GM12878 (cell line): ENCODE results near the gene ATP6V1A. TPM values are rescaled to one million over a fixed set of nuclear protein-coding genes. Genes with fewer than 3 reads are reported as not detected.

Experiments
- EGR1 ChIP-seq, 2 experiments: IDR thresholded peaks; 1 replicate in 1 of 2; 2 replicates in 1 of 2; pipeline ENCODE4 v1.6.1; 2011 to 2012; ENCODE audit warnings: low read depth in 2 of 2, low read length in 2 of 2, borderline replicate concordance in 1 of 2, mild to moderate bottlenecking in 1 of 2, moderate library complexity in 1 of 2
- ELK1 ChIP-seq: IDR thresholded peaks from 2 replicates; pipeline ENCODE4 v1.6.1; 2012; ENCODE audit warnings: low read depth, low read length, improper control_type of control experiment
- ESRRA ChIP-seq: IDR thresholded peaks from 2 replicates; pipeline ENCODE4 v1.6.1; 2012; ENCODE audit warnings: mild to moderate bottlenecking, low read length, improper control_type of control experiment
- HCFC1 ChIP-seq: fragments of 150-350 bp; IDR thresholded peaks from 2 replicates; pipeline ENCODE4 v1.6.1; 2014; ENCODE audit warnings: low read length
- HDAC2 ChIP-seq: fragments of 200-600 bp; sonication (generic); IDR thresholded peaks from 2 replicates; pipeline ENCODE4 v1.6.1; 2017
- NKRF ChIP-seq: fragments of 450-650 bp; conservative IDR thresholded peaks from 2 replicates; pipeline ENCODE4 v1.6.1; 2017; ENCODE audit warnings: mild to moderate bottlenecking, moderate library complexity
- NR2C1 ChIP-seq: fragments of 450-650 bp; IDR thresholded peaks from 2 replicates; pipeline ENCODE4 v1.6.1; 2017; ENCODE audit warnings: antibody characterized with exemption, mild to moderate bottlenecking, moderate library complexity
- PML ChIP-seq: IDR thresholded peaks from 2 replicates; pipeline ENCODE4 v1.6.1; 2012; ENCODE audit warnings: low read length, inconsistent platforms
- RCOR1 ChIP-seq: conservative IDR thresholded peaks from 2 replicates; pipeline ENCODE4 v1.6.1; 2012; ENCODE audit warnings: low read depth, low read length, improper control_type of control experiment
- RUNX3 ChIP-seq: IDR thresholded peaks from 2 replicates; pipeline ENCODE4 v1.6.1; 2012; ENCODE audit warnings: low read length, inconsistent platforms
- TCF7 ChIP-seq: IDR thresholded peaks from 2 replicates; pipeline ENCODE4 v1.6.1; 2014; ENCODE audit warnings: antibody characterized with exemption, borderline replicate concordance
- USF2 ChIP-seq: IDR thresholded peaks from 2 replicates; pipeline ENCODE4 v1.6.1; 2011; ENCODE audit warnings: low read depth, low read length, improper control_type of control experiment, borderline replicate concordance
- polyA plus RNA-seq, 11 experiments: library from polyadenylated mRNA; depleted of rRNA in 4 of 11; unstranded in 6 of 11; stranded (reverse) in 5 of 11; fragments of >200 nt; fragmentation: Nextera tagmentation in 4 of 11; fragmentation: Illumina TruSeq in 1 of 11; extraction: Ambion mirVana in 4 of 11; extraction: Trizol in 1 of 11; gene quantifications; 1 replicate in 1 of 11; 2 replicates in 10 of 11; pipeline versions ENCODE4 v1.2.1 to v1.2.3, GENCODE V29; 2011 to 2016; ENCODE audit warnings: inconsistent platforms in 2 of 11, missing spikeins in 2 of 11, low read depth in 1 of 11
- total RNA-seq, 4 experiments: library from RNA; depleted of rRNA in 3 of 4; stranded (reverse); fragments of >200 nt in 3 of 4; fragmentation: Illumina TruSeq in 1 of 4; extraction: Trizol in 1 of 4; gene quantifications; 2 replicates each; pipeline versions ENCODE4 v1.2.1 to v1.2.3, GENCODE V29; 2013 to 2021
- TF ChIP-seq, protein P1 (sequence below): IDR thresholded peaks from 2 replicates; pipeline ENCODE4 v1.6.1; 2012; ENCODE audit warnings: low read depth, low read length, improper control_type of control experiment
- TF ChIP-seq, protein P2 (sequence below): IDR thresholded peaks from 2 replicates; pipeline ENCODE4 v1.6.1; 2012; ENCODE audit warnings: improper control_type of control experiment, low read depth, low read length; ENCODE audit not compliant: insufficient replicate concordance
- TF ChIP-seq, protein P3 (sequence below): IDR thresholded peaks from 2 replicates; pipeline ENCODE4 v1.6.1; 2011; ENCODE audit warnings: borderline replicate concordance, low read depth, mild to moderate bottlenecking, moderate library complexity, low read length; ENCODE audit not compliant: insufficient read depth, poor library complexity, severe bottlenecking
- TF ChIP-seq, protein P4 (sequence below): IDR thresholded peaks from 2 replicates; pipeline ENCODE4 v1.6.1; 2012; ENCODE audit warnings: low read length, inconsistent platforms

Gene ATP6V1A
- total and polyA plus RNA-seq, 10 of the 15 experiments (the other 5 are each of a cell fraction or from before 2014, with no cell fraction given): 22.4 to 65.8 (median 47.7) TPM

GRCh38 chr3:113745756-113746547, 883 bp upstream of the ATP6V1A start, which contains the start of gene NAA50 (continued):
- TF ChIP-seq, protein P1, sequence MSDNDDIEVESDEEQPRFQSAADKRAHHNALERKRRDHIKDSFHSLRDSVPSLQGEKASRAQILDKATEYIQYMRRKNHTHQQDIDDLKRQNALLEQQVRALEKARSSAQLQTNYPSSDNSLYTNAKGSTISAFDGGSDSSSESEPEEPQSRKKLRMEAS: peak; percentile 78; the same call in 1 of the 2 replicates
- TF ChIP-seq ESRRA: peak; percentile 71; the same call in 1 of the 2 replicates
- peak; percentile 60; the same call in 1 of the 2 replicates for TF ChIP-seq ELK1
- TF ChIP-seq RUNX3: no peak
- TF ChIP-seq, protein P2, sequence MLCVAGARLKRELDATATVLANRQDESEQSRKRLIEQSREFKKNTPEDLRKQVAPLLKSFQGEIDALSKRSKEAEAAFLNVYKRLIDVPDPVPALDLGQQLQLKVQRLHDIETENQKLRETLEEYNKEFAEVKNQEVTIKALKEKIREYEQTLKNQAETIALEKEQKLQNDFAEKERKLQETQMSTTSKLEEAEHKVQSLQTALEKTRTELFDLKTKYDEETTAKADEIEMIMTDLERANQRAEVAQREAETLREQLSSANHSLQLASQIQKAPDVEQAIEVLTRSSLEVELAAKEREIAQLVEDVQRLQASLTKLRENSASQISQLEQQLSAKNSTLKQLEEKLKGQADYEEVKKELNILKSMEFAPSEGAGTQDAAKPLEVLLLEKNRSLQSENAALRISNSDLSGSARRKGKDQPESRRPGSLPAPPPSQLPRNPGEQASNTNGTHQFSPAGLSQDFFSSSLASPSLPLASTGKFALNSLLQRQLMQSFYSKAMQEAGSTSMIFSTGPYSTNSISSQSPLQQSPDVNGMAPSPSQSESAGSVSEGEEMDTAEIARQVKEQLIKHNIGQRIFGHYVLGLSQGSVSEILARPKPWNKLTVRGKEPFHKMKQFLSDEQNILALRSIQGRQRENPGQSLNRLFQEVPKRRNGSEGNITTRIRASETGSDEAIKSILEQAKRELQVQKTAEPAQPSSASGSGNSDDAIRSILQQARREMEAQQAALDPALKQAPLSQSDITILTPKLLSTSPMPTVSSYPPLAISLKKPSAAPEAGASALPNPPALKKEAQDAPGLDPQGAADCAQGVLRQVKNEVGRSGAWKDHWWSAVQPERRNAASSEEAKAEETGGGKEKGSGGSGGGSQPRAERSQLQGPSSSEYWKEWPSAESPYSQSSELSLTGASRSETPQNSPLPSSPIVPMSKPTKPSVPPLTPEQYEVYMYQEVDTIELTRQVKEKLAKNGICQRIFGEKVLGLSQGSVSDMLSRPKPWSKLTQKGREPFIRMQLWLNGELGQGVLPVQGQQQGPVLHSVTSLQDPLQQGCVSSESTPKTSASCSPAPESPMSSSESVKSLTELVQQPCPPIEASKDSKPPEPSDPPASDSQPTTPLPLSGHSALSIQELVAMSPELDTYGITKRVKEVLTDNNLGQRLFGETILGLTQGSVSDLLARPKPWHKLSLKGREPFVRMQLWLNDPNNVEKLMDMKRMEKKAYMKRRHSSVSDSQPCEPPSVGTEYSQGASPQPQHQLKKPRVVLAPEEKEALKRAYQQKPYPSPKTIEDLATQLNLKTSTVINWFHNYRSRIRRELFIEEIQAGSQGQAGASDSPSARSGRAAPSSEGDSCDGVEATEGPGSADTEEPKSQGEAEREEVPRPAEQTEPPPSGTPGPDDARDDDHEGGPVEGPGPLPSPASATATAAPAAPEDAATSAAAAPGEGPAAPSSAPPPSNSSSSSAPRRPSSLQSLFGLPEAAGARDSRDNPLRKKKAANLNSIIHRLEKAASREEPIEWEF: no peak
- TF ChIP-seq EGR1 (IDR thresholded peaks at IDR 0.05; ENCODE audit: borderline replicate concordance in 1 of 2, low read depth in 2 of 2, low read length in 2 of 2): peak in 1 of 2 experiments; percentile 9; a peak in 1 of 3 replicates
- peak; percentile 57 for TF ChIP-seq HCFC1
- TF ChIP-seq, protein P3, sequence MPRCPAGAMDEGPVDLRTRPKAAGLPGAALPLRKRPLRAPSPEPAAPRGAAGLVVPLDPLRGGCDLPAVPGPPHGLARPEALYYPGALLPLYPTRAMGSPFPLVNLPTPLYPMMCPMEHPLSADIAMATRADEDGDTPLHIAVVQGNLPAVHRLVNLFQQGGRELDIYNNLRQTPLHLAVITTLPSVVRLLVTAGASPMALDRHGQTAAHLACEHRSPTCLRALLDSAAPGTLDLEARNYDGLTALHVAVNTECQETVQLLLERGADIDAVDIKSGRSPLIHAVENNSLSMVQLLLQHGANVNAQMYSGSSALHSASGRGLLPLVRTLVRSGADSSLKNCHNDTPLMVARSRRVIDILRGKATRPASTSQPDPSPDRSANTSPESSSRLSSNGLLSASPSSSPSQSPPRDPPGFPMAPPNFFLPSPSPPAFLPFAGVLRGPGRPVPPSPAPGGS: no peak
- TF ChIP-seq RCOR1: no peak; the same call in 1 of the 2 replicates
- peak; percentile 96 for TF ChIP-seq NR2C1
- no peak for TF ChIP-seq TCF7
- 0 out of 2 replicates have a peak, but pooled peaks have one; percentile 51 for TF ChIP-seq PML
- peak; percentile 65 for TF ChIP-seq NKRF
- TF ChIP-seq HDAC2: no peak
- no peak for TF ChIP-seq USF2
- TF ChIP-seq, protein P4, sequence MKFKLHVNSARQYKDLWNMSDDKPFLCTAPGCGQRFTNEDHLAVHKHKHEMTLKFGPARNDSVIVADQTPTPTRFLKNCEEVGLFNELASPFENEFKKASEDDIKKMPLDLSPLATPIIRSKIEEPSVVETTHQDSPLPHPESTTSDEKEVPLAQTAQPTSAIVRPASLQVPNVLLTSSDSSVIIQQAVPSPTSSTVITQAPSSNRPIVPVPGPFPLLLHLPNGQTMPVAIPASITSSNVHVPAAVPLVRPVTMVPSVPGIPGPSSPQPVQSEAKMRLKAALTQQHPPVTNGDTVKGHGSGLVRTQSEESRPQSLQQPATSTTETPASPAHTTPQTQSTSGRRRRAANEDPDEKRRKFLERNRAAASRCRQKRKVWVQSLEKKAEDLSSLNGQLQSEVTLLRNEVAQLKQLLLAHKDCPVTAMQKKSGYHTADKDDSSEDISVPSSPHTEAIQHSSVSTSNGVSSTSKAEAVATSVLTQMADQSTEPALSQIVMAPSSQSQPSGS: no peak
